GM11168 (cell line): ENCODE data around the gene MESP1.

Experiments
- in situ Hi-C: fragments of 300-500 bp; cut with MboI; formaldehyde crosslinking; loops from one replicate; pipeline ENCODE4 v1.12.0; 2022; ENCODE audit warnings: low sequenced_read_pairs; ENCODE audit not compliant: unreplicated experiment

The MESP1 gene

GRCh38 chr15:89781891-89782618, 31.0 kb upstream of the MESP1 start:
- in situ Hi-C loops = no loop called here

DNA sequence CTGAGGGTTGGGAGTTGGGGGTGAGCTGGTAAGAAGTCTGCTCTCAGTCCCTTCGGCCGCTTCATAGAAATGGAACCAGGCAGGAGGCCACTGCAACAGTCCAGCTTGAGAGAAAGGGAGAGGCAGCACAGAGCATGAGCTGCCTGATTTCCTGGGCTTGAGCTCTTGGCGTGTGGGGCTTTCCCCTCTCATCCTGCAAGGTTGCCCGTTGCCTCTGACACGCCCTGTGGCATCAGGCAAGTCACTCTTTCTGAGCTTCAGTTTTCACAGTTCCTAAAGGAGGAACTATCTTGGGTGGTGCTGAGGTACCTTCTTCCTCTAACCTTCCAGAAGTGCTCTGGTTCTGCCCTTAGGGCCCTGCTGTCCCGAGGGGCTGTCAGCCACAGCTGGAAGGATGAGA, 30.0 kb upstream of the MESP1 start:
- in situ Hi-C loops = no loop called here

DNA sequence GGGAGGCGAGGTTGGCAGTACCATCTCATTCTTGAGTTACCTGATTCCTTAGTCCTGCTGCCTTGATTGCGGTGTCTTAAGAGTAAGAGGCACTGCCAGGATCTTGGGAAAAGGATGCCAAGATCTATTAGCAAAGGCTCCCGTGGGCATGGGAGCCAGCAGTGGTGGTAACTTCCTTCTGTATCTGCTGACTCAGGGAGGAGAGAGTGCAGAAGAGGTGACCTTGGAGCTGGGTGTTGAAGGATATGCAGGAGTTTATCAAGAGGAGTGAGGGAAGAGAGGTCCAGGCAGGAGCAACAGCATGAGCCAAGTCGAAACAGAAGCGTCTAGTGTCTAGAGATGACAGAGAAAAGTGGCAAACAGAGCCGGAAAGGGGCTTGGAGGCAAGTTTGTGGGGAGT, 29.6 kb upstream of the MESP1 start:
- in situ Hi-C loops = no loop called here

DNA sequence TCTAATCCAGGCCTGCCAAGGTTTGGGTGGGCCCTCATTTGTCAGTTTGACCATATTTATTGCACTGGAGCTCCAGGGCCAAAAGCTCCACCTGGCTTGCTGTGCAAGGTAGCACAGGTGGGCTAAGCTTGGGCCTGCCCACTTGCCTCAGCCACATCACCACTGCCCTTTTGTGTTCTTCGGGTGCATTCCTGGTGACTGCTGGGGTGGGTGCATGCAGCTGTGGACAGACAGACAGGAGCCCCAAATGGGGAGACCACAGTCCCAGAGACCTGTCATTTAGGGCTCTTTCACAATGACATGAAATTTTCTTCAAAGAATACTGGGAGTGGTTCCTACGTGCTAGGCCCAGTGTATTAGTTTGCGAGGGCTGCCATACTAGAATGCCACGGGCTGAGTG, 27.8 kb upstream of the MESP1 start:
- in situ Hi-C loops = no loop called here

GRCh38 chr15:89777782-89778380, 26.8 kb upstream of the MESP1 start:
- in situ Hi-C loops = no loop called here

DNA sequence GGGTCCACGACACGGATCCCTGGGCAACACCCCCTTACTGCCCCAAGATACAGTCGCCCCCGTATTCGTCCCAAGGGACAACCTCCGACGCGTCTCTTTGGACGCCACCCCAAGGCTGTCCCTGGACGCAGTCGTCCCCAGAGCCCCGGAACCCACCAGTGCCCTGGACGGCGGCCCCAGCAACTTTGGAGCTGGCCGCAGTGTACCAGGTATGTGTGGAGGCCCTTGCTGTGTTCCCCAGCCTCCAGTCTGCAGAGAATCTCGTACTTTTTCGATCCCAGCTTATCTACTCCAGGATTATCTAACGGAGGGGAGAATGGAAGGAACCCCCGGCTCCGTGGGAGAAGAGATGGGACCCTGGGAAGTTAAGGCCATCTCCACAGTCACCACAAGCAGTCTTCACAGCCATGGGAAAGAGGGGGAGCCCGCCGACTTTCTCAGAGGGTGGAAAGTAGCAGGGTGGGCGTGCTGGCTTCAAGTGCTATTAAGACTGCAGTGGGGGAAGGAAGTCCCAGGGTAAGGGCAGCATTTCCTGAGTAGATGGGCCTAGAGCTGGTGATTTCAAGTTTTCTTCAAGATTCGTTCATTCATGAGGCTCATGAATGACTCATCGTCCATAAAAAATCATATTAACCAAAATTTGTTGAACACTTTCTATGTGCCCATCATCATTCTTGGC, 26.2 kb upstream of the MESP1 start:
- in situ Hi-C loops = no loop called here

- in situ Hi-C loops = no loop called here
Measured at GRCh38 chr15:89776274-89777072, 25.4 kb upstream of the MESP1 start, which contains the start of gene MESP2. TSS of gene MESP2 (plus strand) at chr15:89776332. CDS start at chr15:89776358, 26 bp downstream.

DNA sequence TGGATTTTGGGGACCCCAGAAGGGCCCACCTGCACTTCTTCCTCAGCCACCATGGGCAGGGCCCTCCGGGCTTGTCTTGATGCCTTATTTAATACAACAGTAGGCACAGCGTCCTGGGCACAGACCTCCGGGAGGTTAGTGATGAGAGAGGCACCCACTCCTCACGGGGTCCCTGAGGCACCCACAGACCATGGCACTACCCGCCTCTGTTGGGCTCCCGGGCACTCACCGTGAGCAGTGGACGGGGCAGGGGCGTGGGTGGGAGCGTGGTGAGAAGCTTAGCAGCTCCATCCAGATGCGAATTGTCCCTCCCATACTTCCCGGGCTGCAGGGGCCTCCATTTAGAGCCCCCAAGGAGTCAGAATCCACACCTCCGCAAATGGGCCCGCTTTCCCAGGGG, 24.8 kb upstream of the MESP1 start:
- in situ Hi-C loops = no loop called here

DNA sequence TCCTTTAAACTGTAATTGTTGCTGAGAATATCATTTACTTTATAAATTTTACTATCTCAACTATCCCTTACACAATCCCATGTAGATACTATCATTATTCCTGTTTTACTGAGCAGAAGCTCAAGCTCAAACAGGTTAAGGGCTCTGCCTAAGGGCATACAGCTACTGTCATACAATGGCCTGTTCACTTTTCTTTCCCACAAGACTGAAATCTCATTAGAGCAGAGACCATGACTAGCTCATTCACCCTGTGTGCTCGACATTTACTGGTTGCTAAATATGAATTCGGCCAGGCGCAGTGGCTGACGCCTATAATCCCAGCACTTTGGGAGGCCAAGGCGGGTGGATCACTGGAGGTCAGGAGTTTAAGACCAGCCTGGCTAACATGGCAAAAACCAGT, 23.4 kb upstream of the MESP1 start:
- in situ Hi-C loops = no loop called here

- in situ Hi-C loops = no loop called here
Measured at GRCh38 chr15:89772932-89773583, 22.0 kb upstream of the MESP1 start.

DNA sequence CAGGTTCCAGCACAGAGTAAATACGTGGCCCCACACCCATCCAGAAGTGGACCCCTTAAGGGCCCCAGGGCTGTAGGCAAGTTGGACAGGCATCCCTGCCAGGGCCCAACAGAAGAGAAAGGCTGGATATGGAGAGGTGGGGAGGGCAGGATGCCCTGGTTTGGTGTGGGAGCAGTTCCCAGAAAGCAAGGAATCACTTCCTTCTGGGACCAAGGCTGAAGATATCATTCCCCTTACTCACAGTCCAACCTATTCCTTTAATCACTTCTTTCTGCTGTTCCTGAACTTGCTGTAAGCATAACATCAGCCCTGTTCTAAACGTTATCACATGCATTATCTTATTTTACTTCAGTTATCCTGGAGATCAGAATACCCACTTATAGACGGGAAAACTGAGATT, 19.0 kb upstream of the MESP1 start:
- in situ Hi-C loops = no loop called here

DNA sequence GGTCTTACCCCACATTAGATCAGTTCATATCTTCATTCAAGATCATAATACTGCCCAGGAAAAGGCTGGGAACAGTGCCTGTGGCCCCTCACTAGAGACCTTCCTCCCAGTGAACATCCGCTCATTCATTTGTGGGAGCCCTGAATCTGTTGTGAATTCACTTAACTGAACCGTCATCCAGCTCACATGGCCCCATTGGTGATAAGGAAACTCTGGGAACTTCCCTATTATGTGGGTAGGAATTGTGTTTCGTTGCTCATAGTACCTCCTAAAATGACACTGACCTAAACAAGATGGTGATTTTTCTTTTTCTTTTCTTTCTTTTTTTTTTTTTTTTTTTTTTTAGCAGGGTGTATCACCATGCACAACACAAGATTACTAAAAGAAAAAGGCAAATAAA, 18.3 kb upstream of the MESP1 start:
- in situ Hi-C loops = no loop called here

DNA sequence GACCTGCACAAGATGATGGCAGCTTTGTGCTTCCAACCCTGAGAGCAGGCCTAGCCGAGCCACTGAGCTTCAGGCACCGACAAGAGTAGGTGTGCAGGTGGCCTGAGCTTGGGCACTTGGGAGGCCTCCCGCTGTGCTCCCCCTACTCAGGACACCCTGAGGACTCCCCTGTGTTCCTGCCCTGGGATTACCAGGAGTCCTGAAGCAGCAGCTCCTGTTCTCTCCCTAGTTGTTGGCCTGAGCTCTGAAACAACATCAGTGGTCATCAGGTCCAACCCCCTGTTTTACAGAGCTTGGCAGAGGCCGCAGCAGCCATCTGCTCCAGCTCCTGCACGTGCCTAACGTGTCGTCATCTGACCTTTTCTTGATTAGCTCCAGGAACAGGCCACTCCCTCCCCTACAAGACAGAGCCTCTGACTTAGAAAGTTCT, 17.0 kb upstream of the MESP1 start:
- in situ Hi-C loops = no loop called here

- in situ Hi-C loops = no loop called here
Measured at GRCh38 chr15:89767411-89767915, 16.4 kb upstream of the MESP1 start.

DNA sequence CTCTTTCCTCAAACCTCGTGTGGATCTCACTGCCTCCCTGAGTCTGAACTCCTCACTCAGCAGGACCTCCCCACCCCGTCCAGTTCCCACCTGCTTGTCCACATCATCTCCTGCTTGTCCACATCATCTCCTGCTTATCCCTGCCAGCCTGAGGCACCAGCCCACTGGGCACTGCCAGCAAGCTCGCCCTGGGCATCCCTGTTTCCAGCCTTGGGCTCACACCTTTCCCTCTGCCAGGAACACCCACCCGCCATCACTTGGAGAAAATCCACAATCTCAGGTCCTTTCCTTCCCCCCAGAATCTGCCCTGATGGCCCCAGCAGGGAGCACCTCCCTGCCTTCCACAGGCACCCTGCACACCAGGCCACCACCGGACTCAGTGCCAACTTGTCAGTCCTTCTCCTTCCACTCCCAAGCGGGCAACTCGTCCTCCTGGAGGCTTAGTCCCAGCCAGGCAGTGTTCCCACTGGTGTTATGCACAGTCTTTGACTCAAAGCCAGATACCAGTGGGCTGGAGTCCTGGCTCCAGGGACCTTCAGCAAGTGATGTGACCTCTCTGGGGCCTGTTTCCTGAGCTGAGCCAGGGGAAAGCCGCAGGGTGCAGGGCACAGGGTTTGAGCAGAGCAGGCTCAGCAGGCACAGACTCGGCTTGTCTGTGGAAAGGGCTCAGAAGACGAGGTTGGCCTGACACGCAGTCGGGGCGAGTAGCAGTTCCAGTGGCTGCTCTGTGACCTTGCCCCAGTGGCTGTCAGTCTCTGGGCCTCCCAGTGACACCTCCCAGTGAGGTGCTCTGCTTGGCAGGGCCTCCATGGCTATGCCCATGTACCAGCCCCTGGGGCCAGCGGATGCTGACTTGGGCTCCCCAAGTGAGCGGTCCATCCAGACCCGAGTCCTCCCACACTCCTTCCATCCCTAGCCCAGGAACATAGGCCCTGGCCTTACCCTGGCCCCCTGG, 15.6 kb upstream of the MESP1 start:
- in situ Hi-C loops = no loop called here

DNA sequence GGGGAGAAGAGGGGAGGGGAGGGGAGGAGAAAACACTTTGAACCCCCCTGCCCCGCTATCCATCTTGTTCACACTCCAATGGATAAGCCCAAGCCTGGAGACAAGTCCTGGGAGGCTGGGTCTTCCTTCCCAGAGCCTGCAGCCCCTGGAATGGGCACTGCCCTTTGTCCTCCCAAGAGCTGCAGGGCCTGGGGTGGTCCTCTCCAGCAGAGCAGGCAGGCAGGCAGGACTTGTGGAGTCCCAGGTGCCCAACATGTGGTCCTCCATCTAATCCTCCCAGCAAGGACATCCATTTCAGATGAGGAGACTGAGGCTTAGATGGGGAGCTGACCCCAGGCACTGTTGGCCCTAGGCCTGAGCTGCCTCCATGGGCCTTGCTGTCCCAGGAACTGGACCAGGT, 14.6 kb upstream of the MESP1 start:
- in situ Hi-C loops = no loop called here

DNA sequence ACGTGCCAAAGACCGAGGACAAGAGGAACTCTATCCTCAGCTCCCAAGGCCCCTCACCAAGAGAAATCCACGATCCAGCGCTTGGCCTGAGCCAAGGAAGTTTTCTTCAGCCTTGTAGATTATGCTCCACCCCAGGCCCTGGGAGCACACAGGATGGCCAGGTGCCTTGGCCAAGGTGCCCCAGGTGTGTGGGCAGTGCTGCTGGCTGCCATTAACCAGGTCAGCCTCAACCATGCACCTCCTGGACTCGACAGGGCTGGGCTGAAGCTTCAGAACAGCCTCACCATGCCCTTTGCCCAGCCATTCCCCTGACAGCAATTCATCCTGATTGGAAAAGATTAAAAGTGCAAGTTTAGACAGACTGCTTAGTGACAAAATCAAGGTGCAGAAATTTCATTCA, 10.9 kb upstream of the MESP1 start:
- in situ Hi-C loops = no loop called here

- in situ Hi-C loops = no loop called here
Measured at GRCh38 chr15:89761009-89761831, 10.2 kb upstream of the MESP1 start.
